Stimulated activated CD4-positive, alpha-beta T cell treated with anti-CD3 and anti-CD28 coated beads, TNF-alpha, amount 100 ng/mL, for 48 hours (primary cell): ENCODE results near the gene TESMIN.

Experiments used
- DNase-seq, 3 donors: peaks; one replicate each; pipeline ENCODE4 v3.0.0-alpha.2; 2020; ENCODE audit warnings: low read depth in 3 of 3

Gene TESMIN

DNA sequence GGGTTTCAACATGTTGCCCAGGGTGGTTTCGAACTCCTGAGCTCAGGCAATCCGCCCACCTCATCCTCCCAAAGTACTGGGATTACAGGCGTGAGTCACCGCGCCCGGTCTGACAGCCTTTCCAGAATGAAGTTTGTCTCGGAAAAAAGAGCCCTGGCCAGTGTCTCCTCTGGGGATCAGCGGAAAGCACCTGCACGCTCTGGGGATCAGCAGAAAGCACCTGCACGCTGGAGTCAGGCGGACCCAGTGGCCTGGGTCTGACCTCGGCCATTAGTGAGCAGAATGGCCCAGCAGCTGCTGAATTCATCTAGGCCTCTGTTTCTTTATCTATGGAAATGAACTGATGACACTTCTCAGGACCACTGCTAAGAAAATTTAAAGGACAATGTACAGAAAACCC, 10.5 kb upstream of the TESMIN start:
- no peak for DNase-seq

DNA sequence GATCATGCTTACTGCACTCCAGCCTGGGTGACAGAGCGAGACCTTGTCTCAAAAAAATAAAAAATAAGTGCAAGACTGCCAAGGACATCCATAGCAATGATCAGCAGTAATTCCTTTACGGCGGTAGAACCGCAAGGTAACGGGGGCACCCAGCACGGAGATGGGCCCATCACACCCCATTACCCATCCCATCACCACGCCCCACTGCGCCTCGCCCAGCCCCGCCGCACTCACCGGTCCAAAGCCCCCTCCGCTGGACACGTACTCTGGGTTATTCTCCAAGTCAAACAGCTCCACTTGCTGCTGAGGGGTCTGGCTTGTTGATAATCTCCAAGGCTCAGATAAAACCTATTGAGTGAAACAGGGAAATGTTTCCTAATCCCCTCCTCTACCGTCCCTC, 8.7 kb upstream of the TESMIN start:
- DNase-seq: no peak

DNA sequence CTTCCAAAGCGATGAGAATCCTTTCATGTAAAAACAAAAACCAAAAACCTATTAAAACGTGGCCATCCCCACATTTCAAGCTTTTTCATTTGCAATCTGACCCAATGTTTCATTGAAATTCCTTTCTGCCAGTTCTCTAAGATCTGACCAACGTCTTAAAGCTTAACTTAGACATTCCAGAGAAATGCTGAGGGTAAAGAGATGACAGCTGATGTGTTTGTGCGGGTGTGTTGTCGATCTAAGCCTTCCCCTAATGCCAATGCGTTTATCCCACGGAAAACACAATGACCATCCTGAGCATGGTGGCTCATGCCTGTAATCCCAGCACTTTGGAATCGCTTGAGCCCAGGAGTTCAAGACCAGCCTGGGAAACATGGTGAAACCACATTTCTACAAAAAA, 6.4 kb upstream of the TESMIN start:
- no peak for DNase-seq

- DNase-seq: no peak
Observed at GRCh38 chr11:68756171-68756766, 4.9 kb upstream of the TESMIN start.

DNA sequence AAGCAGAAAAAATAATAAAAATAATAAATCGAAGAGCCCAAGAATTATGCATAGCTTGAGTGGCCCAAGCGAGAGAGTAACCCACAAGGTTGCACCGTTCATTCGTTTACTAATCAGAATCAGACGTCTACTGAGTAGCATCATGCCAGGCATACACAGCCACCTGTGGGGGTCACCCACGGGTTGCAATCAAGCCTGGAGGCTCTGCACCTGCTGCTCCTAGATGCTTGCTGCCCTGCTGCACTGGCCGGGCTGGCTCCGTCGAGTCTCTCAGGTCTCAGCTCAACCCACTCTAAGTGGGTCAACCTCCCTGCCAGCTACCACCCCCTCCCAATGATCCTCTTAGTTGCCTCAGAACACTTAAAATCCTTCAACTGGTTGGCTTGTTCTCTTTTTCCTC, 2.0 kb upstream of the TESMIN start:
- DNase-seq: no peak

- no peak for DNase-seq
Observed at GRCh38 chr11:68751004-68751325, 355 bp downstream of the TESMIN start.

DNA sequence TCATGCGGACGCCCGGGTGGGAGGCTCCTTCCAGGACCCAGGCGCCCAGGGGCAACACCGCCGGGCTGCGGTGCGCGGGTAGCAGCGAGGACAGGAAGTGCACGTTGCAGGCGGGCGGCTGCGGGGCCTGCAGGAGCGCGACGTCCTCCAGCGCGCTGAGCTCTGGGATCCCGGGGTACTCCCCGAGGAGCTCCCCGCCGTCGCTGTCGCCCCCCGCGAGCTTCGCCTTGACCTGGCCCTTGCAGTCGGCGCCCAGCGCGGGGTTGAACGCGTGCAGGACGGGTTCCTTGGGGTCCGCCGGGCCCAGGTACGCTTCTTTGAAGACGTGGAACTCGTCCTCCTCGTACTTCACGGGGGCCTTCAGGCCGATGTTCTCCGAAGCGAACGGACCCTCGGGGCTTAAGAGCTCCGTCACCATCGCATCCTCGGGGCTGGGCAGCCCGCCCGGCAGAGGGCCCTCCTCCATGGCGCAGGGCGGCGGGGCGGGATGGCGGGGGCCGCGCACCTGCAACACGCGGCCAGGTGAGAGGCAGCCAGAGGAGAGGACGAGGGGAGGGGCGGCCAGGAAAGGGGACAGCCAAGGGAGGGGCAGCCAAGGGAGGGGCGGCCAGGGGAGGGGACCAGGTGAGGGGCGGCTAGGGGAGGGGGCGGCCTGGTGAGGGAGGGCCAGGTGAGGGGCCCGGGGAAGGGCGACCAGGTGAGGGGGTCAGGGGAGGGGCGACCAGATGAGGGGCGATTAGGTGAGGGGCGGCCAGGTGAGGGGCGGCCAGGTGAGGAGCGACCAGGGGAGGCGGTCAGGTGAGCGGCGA, 921 bp downstream of the TESMIN start:
- peak in 1 of 3 donors; percentile 7 for DNase-seq

DNA sequence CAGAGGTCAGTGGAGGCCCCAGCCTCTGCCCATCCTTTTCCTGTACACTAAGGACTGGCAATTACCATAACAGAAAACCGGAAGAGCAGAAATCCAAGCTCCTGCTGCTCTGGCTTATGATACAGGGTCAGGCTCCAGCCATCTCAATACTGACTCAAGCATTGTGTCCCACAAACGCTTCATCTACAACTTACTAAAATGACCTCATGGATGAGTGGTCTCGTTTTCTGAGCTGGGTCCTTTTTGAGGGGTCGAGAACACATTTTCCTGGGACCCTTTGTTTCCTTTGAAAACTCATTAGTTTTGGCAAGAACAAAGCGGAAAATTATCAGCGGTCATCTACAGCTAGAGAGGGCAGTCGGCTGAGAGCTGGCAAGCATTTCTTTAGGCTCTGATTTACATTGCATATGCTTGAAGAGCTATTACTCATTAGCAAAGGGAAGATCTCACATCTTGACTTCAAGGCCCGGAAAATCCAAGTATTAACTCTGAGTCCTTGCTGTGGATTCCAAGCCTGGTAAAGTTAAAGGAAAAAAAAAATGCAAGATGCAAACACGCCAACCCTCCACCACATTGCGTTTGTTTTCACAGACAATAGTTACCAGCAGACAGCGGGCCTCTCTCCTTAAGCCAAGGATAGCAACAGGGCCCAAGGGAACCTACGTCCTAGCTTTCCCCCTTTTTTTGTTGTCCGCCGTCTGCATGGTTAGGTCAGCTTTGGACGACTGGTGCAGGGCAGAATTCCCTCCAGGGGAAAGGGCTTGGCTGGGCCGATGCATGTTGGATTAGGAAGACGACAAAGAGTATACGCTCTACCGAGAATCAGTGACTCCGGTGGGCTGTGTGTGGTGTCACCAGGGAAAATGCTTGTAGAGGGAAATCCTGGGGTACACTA, 1.8 kb downstream of the TESMIN start:
- DNase-seq: no peak

GRCh38 chr11:68748061-68748460, 3.3 kb downstream of the TESMIN start:
- no peak for DNase-seq

DNA sequence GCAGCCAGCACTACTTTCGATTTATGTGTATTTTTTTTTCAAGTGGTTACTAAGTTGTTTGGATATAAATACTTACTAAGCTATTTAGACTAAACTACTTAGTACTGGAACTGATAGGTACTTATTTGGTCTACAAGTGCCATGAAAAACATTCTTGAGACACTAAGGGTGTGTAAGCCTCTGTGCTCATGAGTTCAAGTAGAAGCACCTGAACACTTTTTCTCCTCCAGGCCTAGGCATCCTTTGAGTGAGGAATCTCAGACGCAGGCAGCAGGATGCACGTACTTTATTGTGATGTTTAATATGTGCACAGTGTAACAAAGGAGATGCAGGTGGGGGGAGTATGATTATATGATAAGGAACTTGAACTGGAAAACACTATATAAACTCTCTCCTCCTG, 7.8 kb downstream of the TESMIN start:
- DNase-seq: no peak

- DNase-seq: no peak
Observed at GRCh38 chr11:68741463-68741862, 9.9 kb downstream of the TESMIN start.

DNA sequence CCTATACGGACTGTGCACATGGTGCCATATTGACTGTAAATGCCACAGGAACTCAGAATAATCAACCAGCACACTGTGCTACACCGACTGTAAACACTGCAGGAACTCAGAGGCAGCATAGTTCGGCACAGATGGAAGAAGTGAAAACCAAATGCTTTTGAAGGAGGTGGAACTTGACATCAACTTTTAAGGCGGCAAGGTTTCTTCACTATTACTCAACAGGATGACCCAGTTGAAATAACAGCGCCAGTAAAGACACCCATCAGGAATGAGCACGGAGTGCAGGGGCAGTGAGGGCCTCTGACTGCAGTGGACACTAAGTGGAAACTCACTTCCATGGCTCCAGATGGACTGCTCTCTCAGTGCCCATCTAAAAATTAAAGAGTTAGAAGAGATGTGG, 15.7 kb downstream of the TESMIN start:
- DNase-seq: no peak

- DNase-seq: no peak
Observed at GRCh38 chr11:68735125-68735524, 16.2 kb downstream of the TESMIN start.

GRCh38 chr11:68734111-68734510, 17.2 kb downstream of the TESMIN start:
- no peak for DNase-seq

DNA sequence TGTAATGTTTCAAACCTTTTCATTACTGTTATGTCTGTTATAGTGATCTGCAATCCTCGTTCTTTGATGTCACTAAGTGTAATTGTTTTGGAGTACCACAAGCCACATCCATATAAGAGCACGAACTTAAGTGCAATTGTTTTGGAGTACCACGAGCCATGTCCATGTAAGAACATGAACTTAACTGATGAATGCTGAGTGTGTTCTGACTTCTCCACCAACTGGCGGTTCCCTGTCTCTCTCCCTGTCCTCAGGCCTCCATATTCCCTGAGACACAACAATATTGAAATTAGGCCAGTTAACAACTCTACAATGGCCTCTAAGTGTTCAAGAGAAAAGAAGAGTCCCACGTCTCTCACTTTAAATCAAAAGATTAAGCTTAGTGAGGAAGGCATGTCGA, 23.5 kb downstream of the TESMIN start:
- DNase-seq: no peak

GRCh38 chr11:68724293-68724692, 27.0 kb downstream of the TESMIN start:
- DNase-seq: no peak

GRCh38 chr11:68722143-68722542, 29.2 kb downstream of the TESMIN start:
- no peak for DNase-seq

GRCh38 chr11:68721075-68721474, 30.2 kb downstream of the TESMIN start:
- DNase-seq: no peak

- DNase-seq: no peak
Observed at GRCh38 chr11:68715456-68716122, 35.7 kb downstream of the TESMIN start.

GRCh38 chr11:68714060-68714856, 37.1 kb downstream of the TESMIN start:
- no peak for DNase-seq

DNA sequence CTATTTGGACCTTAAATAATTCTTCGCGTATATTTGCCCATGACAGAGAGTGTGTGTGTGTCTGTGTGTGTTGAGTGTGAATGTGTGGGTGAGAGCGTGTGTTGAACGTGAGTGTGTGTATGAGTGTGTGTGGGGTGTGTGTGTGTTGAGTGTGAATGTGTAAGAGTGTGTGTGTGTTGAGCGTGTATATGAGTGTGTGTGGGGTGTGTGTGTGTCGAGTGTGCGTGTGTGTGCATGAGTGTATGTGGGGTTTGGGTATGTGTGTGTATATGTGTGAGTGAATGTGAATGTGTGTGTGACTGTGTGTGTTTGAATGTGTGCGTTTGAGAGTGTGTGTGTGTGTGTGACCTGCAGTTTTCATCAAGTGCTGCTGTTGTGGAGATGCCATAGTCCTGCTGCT, 40.2 kb downstream of the TESMIN start:
- DNase-seq: no peak
